ENCODE data around the gene NUBP2.

The NUBP2 gene

GRCh38 chr16:1782408-1783264, at the start of gene NUBP2, which contains the start of gene SPSB3:
TSS of gene NUBP2 (plus strand) at chr16:1782960. CDS start at chr16:1783021, 61 bp downstream.
TSS of gene SPSB3 (minus strand) at chr16:1782571. CDS start at chr16:1781483, 1,088 bp downstream.
- peak; percentile 82 to 94 for DNase-seq (ENCODE audit: low read depth in 2 of 2)

- DNase-seq (ENCODE audit: low read depth in 2 of 2), result no peak
Measured at GRCh38 chr16:1734123-1734522, 48.6 kb upstream of the NUBP2 start.

GRCh38 chr16:1734816-1735215, 47.9 kb upstream of the NUBP2 start:
- no peak for DNase-seq (ENCODE audit: low read depth in 2 of 2)

GRCh38 chr16:1740234-1740633, 42.5 kb upstream of the NUBP2 start:
- no peak for DNase-seq (ENCODE audit: low read depth in 2 of 2)

GRCh38 chr16:1740781-1741490, 41.8 kb upstream of the NUBP2 start:
- no peak for DNase-seq (ENCODE audit: low read depth in 2 of 2)

GRCh38 chr16:1741553-1742165, 41.1 kb upstream of the NUBP2 start:
- no peak for DNase-seq (ENCODE audit: low read depth in 2 of 2)

GRCh38 chr16:1743376-1744337, 39.1 kb upstream of the NUBP2 start:
- no peak for DNase-seq (ENCODE audit: low read depth in 2 of 2)

- DNase-seq (ENCODE audit: low read depth in 2 of 2), result no peak
Measured at GRCh38 chr16:1744338-1744840, 38.4 kb upstream of the NUBP2 start.

GRCh38 chr16:1745181-1745899, 37.4 kb upstream of the NUBP2 start:
- no peak for DNase-seq (ENCODE audit: low read depth in 2 of 2)

- DNase-seq (ENCODE audit: low read depth in 2 of 2), result no peak
Measured at GRCh38 chr16:1745900-1746692, 36.7 kb upstream of the NUBP2 start.

GRCh38 chr16:1746693-1747195, 36.0 kb upstream of the NUBP2 start:
- no peak for DNase-seq (ENCODE audit: low read depth in 2 of 2)

GRCh38 chr16:1747934-1748333, 34.8 kb upstream of the NUBP2 start:
- no peak for DNase-seq (ENCODE audit: low read depth in 2 of 2)

GRCh38 chr16:1749152-1750117, 33.3 kb upstream of the NUBP2 start:
- no peak for DNase-seq (ENCODE audit: low read depth in 2 of 2)

- no peak for DNase-seq (ENCODE audit: low read depth in 2 of 2)
Measured at GRCh38 chr16:1751946-1752345, 30.8 kb upstream of the NUBP2 start.

GRCh38 chr16:1752853-1753252, 29.9 kb upstream of the NUBP2 start:
- no peak for DNase-seq (ENCODE audit: low read depth in 2 of 2)

GRCh38 chr16:1754204-1754603, 28.6 kb upstream of the NUBP2 start:
- DNase-seq (ENCODE audit: low read depth in 2 of 2), result no peak

GRCh38 chr16:1757714-1758461, 24.9 kb upstream of the NUBP2 start:
- no peak for DNase-seq (ENCODE audit: low read depth in 2 of 2)

Data from stimulated activated CD4-positive, alpha-beta T cell treated with anti-CD3 and anti-CD28 coated beads, Interleukin-1b, Interleukin-23, amount 100 ng/mL, for 1 hour (primary cell).